ENCODE data around the gene RNGTT. TPM values are rescaled to one million over a fixed set of nuclear protein-coding genes. Genes with fewer than 3 reads are reported as not detected.
"Not testable (repeated sequence)": the region's sequence is repeated elsewhere in the genome, so short reads cannot be mapped to it uniquely, and the experiment has no call there.

The RNGTT gene
- total RNA-seq, 1 donor = 38.0 TPM

- DNase-seq (ENCODE audit: low read depth) = no peak
- no peak for TF ChIP-seq CTCF (IDR thresholded peaks at IDR 0.05; ENCODE audit: insufficient read depth, low read depth, low read length)
- H3K4me3 ChIP-seq (ENCODE audit: low read depth, low read length) = no peak overlapping the region
Measured at GRCh38 chr6:88953550-88954386, 9.7 kb downstream of the RNGTT start.

GRCh38 chr6:88952065-88952704 lies 11.2 kb downstream of the RNGTT start:
- peak; percentile 10 for DNase-seq (ENCODE audit: low read depth)

GRCh38 chr6:88945415-88946008 lies 17.9 kb downstream of the RNGTT start:
- no peak for TF ChIP-seq CTCF (IDR thresholded peaks at IDR 0.05; ENCODE audit: insufficient read depth, low read depth, low read length)
- no peak overlapping the region for H3K4me3 ChIP-seq (ENCODE audit: low read depth, low read length)
- no peak for DNase-seq (ENCODE audit: low read depth)

More at GRCh38 chr6:88952065-88952704, 11.2 kb downstream of the RNGTT start:
- no peak overlapping the region for H3K4me3 ChIP-seq (ENCODE audit: low read depth, low read length)
- no peak for TF ChIP-seq CTCF (IDR thresholded peaks at IDR 0.05; ENCODE audit: insufficient read depth, low read depth, low read length)

- no peak for DNase-seq (ENCODE audit: low read depth)
- TF ChIP-seq CTCF (IDR thresholded peaks at IDR 0.05; ENCODE audit: insufficient read depth, low read depth, low read length) = no peak
- no peak overlapping the region for H3K4me3 ChIP-seq (ENCODE audit: low read depth, low read length)
Measured at GRCh38 chr6:88933521-88933920, 29.9 kb downstream of the RNGTT start.

GRCh38 chr6:88932019-88932418 lies 31.4 kb downstream of the RNGTT start:
- H3K4me3 ChIP-seq (ENCODE audit: low read depth, low read length); DNase-seq (ENCODE audit: low read depth): not testable (repeated sequence)

- DNase-seq (ENCODE audit: low read depth) = peak; percentile 21
- no peak overlapping the region for H3K4me3 ChIP-seq (ENCODE audit: low read depth, low read length)
- no peak for TF ChIP-seq CTCF (IDR thresholded peaks at IDR 0.05; ENCODE audit: insufficient read depth, low read depth, low read length)
Measured at GRCh38 chr6:88922775-88923548, 40.5 kb downstream of the RNGTT start.
